Measurements from ENCODE around the gene PRKCA.

Gene PRKCA

DNA sequence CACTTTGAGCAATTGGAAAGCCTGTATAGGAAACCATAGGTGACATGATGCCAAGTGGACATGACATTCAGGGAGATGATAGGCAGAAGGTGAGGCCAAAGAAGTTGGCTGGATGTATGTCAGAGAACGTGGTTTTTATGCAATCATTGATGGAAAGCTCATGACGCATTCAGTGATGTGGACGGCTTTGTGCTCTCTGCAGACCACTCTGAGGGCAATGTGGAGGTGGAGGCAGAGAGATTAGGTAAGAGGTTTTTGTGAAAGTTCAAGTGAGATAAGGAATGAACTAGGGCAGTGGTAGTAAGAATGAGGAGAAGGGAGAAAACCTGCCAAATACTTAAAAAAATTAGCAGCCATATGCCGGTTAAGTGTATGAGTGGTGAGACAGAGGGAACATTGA is 99.0 kb downstream of the PRKCA start:
- Histone ChIP-seq H3K4me2 (ENCODE audit: low read length) (no peak overlapping the region), H3K9ac (ENCODE audit: low read length) (no peak overlapping the region), H3K79me2 (ENCODE audit: low read length) (no peaks in the 10 kb centered on the region), H2AFZ (ENCODE audit: low read depth, low read length) (no peak overlapping the region), H3K4me3 (ENCODE audit: low read length) (no peak overlapping the region), H3K9me3 (ENCODE audit: insufficient read depth, low read length) (no peaks in the 10 kb centered on the region), H3K36me3 (replicated peaks; ENCODE audit: low read depth, low read length) (no peaks in the 10 kb centered on the region), H4K20me1 (ENCODE audit: insufficient read depth, low read length) (no peaks in the 10 kb centered on the region), H3K27ac (ENCODE audit: low read length) (no peak overlapping the region), H3K4me1 (ENCODE audit: low read length) (peaks cover 3% of the 10 kb centered on the region; the same call in 1 of the 2 replicates), H3K27me3 (ENCODE audit: low read depth, low read length) (peaks cover 20% of the 10 kb centered on the region)
- TF ChIP-seq, protein P1, sequence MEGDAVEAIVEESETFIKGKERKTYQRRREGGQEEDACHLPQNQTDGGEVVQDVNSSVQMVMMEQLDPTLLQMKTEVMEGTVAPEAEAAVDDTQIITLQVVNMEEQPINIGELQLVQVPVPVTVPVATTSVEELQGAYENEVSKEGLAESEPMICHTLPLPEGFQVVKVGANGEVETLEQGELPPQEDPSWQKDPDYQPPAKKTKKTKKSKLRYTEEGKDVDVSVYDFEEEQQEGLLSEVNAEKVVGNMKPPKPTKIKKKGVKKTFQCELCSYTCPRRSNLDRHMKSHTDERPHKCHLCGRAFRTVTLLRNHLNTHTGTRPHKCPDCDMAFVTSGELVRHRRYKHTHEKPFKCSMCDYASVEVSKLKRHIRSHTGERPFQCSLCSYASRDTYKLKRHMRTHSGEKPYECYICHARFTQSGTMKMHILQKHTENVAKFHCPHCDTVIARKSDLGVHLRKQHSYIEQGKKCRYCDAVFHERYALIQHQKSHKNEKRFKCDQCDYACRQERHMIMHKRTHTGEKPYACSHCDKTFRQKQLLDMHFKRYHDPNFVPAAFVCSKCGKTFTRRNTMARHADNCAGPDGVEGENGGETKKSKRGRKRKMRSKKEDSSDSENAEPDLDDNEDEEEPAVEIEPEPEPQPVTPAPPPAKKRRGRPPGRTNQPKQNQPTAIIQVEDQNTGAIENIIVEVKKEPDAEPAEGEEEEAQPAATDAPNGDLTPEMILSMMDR (IDR thresholded peaks at IDR 0.05; ENCODE audit: low read depth, low read length), result no peak
- no peak for TF ChIP-seq EZH2phosphoT487 (IDR thresholded peaks at IDR 0.05; ENCODE audit: low read depth)

DNA sequence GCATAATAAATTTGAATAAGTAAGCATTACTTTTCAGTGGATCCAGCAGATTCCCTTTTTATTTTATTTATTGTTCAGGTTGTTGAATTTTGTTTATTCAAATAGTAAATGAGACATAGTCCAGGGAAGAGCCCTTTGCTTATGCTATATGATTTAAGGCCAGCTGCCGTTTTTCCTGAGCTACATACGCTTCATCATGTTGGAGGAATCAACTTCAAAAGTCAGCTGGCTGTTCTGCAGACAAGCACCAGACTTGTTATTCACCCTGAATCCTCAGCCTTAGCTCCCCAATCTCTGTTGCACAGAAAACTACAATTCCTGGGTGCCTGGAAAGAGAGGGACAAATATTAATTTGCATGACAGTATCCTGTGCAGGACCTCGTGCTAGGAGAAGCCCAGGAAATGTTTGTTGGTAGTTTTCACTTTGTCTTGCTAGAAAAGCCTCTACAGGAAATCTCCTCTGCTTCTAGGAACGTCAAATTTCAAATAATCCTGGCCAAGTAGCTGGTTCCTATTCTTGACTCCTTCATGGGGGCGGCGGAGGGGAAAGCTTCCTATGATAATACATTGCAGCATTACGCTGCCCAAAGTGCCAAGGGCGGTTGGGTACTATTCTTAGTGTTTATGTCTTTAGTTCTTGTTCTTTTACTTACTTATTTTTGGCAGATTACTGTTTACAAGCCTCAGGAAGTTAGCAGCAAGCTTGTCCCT is 101.6 kb downstream of the PRKCA start:
- no peak overlapping the region for H3K27ac ChIP-seq (ENCODE audit: low read length)
- no peaks in the 10 kb centered on the region for H3K9me3 ChIP-seq (ENCODE audit: insufficient read depth, low read length)
- no peak overlapping the region for H3K4me3 ChIP-seq (ENCODE audit: low read length)
- no peaks in the 10 kb centered on the region for H3K36me3 ChIP-seq (replicated peaks; ENCODE audit: low read depth, low read length)
- TF ChIP-seq, protein P1 (IDR thresholded peaks at IDR 0.05; ENCODE audit: low read depth, low read length), result no peak
- no peak for TF ChIP-seq EZH2phosphoT487 (IDR thresholded peaks at IDR 0.05; ENCODE audit: low read depth)
- H3K27me3 ChIP-seq (ENCODE audit: low read depth, low read length), result peaks cover 20% of the 10 kb centered on the region
- H3K4me2 ChIP-seq (ENCODE audit: low read length), result no peak overlapping the region
- no peaks in the 10 kb centered on the region for H4K20me1 ChIP-seq (ENCODE audit: insufficient read depth, low read length)
- no peak overlapping the region for H3K9ac ChIP-seq (ENCODE audit: low read length)
- H3K79me2 ChIP-seq (ENCODE audit: low read length), result no peaks in the 10 kb centered on the region
- H2AFZ ChIP-seq (ENCODE audit: low read depth, low read length), result no peak overlapping the region
- H3K4me1 ChIP-seq (ENCODE audit: low read length), result peaks cover 3% of the 10 kb centered on the region; the same call in 1 of the 2 replicates

DNA sequence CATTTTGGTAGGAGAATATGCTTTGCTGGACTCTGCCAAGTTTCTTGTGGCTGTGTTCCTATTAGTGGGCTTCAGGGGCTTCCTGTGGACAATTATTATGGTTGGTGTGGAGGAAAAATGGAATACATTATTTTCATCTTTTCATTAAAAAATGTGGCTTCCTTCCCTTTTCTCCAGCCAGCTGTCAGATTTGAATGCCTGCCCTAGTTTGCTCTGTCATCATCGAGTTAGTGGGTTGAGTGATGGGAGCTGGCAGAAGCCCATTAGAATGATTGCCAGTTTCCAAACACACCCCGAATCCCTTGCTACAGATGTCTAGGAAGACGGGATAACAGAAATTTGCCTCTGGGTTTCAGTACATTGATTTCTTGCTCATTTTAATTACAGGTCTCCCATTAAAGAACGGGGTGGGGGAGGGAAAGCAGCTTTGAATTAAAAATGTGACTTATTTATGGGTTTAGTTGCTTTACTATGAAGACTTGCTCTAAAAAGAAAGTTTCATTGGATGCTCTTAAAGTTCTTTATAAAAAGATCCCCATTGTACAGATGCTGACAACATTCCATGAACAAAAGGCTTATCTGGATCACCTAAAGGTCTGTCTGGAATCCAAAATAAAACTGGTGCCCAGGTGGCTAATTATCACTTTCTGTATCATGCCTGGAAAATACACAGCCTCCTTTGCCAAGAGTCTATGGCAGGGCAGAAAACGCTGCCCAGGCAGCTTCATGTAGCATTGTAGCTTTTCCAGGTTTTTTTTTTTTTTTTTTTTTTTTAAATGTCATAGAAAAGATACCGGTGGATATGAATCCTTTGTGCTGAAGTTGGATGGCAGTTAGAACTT is 103.6 kb downstream of the PRKCA start:
- Histone ChIP-seq H3K36me3 (replicated peaks; ENCODE audit: low read depth, low read length) (no peaks in the 10 kb centered on the region), H3K4me1 (ENCODE audit: low read length) (no peaks in the 10 kb centered on the region), H3K27me3 (ENCODE audit: low read depth, low read length) (peaks cover 20% of the 10 kb centered on the region), H4K20me1 (ENCODE audit: insufficient read depth, low read length) (no peaks in the 10 kb centered on the region), H3K27ac (ENCODE audit: low read length) (no peak overlapping the region), H2AFZ (ENCODE audit: low read depth, low read length) (no peak overlapping the region), H3K9ac (ENCODE audit: low read length) (no peak overlapping the region), H3K4me3 (ENCODE audit: low read length) (no peak overlapping the region), H3K9me3 (ENCODE audit: insufficient read depth, low read length) (no peaks in the 10 kb centered on the region), H3K4me2 (ENCODE audit: low read length) (no peak overlapping the region), H3K79me2 (ENCODE audit: low read length) (no peaks in the 10 kb centered on the region)
- TF ChIP-seq EZH2phosphoT487 (IDR thresholded peaks at IDR 0.05; ENCODE audit: low read depth), result no peak
- TF ChIP-seq, protein P1 (IDR thresholded peaks at IDR 0.05; ENCODE audit: low read depth, low read length), result no peak
